ENCODE data around the gene FOXRED1.
"Not testable (repeated sequence)": the region's sequence is repeated elsewhere in the genome, so short reads cannot be mapped to it uniquely, and the experiment has no call there.

Gene FOXRED1

DNA sequence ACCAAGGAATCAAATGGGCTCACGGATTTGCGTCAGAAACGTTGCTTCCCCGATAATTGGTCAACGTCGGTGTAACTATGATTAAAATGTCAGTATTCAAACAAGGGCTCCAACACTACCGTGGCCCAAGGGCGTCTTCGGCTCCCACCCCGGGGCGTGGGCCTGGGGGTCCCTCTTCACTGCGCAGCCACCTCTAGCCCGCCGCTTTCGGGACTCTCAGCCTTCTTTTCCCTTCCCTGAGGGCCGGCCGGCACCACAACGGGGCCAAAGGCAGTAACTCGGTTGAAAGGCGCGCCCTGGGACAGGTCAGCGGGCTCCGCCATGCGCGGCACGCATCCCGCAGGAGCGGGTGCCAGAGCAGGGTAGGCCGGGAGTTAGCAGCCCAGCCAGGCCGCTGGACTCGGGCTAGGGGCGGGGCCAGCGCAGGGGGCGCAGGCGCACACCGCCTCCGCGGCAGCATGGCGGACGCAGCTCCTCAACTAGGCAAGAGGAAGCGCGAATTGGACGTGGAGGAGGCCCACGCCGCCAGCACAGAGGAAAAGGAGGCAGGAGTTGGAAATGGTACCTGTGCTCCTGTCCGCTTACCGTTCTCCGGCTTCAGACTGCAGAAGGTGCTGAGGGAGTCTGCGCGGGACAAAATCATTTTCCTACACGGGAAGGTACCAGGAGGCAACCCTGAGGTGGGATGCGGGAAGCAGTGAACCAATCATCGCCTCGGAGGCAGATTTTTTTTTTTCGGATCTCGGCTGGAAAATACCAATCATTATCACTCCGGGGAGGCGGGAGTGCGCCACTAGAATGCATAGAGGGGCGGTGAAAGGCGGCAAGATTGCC is 34.9 kb downstream of the FOXRED1 start, which contains the start of gene DCPS:
DCPS (plus strand) TSS at position 438 of the 834 bp plus-strand sequence; CDS start at position 459, 21 bp downstream.
- peak within 1 kb of the TSS; percentile 85 for H3K4me3 ChIP-seq (ENCODE audit: low read depth, low read length)
- TF ChIP-seq, protein P1, sequence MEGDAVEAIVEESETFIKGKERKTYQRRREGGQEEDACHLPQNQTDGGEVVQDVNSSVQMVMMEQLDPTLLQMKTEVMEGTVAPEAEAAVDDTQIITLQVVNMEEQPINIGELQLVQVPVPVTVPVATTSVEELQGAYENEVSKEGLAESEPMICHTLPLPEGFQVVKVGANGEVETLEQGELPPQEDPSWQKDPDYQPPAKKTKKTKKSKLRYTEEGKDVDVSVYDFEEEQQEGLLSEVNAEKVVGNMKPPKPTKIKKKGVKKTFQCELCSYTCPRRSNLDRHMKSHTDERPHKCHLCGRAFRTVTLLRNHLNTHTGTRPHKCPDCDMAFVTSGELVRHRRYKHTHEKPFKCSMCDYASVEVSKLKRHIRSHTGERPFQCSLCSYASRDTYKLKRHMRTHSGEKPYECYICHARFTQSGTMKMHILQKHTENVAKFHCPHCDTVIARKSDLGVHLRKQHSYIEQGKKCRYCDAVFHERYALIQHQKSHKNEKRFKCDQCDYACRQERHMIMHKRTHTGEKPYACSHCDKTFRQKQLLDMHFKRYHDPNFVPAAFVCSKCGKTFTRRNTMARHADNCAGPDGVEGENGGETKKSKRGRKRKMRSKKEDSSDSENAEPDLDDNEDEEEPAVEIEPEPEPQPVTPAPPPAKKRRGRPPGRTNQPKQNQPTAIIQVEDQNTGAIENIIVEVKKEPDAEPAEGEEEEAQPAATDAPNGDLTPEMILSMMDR (IDR thresholded peaks at IDR 0.05; ENCODE audit: low read depth, low read length) = no peak

DNA sequence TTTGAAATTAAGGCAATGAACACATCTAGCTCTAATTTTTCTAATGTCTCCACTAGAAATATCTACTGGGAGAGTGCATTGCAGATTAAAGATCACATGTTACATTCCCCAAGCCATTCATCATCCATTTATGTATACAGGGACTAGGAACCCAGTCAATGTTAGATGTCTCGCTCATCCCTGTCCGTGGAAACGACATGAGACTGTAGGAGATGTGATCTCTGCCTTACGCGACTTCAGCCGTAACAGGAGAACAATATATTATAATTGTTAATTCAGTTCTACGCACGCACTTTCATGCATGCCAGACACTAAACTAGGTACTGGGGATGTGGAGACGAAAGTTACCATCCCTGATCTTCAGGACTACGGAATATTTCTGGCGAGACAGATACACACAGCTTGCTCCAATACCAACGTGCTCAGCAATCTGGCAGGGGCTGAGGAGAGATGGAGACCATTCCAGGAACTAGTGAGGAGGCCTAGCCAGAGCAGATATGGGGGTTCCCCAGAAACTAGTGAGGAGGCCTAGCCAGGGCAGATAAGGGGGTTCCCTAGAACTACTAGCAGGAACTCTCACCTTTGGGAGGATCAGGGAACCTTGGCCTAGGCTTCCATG is 35.6 kb downstream of the FOXRED1 start:
- peak overlapping the region; percentile 85 for H3K4me3 ChIP-seq (ENCODE audit: low read depth, low read length)
- TF ChIP-seq, protein P1 (IDR thresholded peaks at IDR 0.05; ENCODE audit: low read depth, low read length) = no peak

DNA sequence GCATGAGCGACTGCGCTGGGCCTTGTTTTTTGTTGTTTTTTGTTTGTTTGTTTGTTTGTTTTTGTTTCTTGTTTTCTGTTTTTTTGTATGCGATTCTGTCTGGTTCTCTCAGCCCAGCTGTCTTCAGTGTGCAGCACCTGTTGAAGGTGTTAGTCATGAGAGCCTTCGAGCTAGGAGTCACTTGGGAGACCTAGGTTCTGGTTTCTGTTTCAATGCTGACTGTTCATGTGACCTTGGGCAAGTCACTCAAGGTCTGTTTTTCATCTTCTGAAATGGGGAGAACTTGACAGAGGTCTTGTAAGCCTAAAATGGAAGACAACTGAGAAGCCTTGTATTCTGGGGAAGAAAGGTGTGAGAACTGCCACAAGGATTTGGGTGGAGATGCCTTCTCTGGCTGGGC is 36.7 kb downstream of the FOXRED1 start:
- TF ChIP-seq, protein P1 (IDR thresholded peaks at IDR 0.05; ENCODE audit: low read depth, low read length) = no peak
- H3K4me3 ChIP-seq (ENCODE audit: low read depth, low read length) = no peak overlapping the region

DNA sequence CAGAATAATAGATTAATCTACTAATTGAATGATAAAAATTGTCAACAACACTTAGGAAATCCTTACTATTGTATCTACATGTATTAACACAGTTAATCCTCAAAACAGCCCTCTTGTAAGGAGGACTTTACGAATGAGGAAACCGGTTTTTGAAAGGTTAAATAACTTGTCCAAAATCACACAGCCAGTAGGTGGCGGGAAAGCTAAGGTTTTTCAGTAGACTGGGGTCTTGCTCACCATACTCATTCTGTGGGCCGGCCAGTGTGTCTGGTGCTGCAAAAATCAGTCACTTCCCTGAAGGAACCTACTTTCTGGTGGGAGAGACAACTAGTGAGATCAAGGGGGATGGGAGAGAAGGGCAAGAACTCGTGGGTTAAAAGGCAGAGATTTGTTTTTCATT is 38.8 kb downstream of the FOXRED1 start:
- no peak overlapping the region for H3K4me3 ChIP-seq (ENCODE audit: low read depth, low read length)
- TF ChIP-seq, protein P1 (IDR thresholded peaks at IDR 0.05; ENCODE audit: low read depth, low read length) = peak; percentile 12; the same call in 1 of the 2 replicates

DNA sequence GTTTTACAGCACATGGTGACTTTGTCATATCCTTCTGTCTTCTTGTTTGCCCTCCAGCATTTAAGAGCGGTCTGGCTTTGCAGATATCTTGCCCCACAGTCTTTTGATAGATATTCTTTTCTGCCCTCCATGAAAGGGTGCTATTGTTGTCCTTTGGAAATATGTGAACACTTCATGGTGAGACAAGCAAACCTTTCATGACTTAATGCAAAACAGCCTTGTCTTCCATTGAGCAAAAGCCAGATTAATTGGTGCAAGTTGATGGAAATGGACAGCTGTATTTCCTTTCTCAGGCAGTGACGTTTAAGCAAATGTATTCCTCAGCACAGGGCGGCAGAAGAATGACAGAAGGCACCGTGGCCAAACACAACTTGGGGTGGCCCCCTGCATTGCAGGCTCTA is 39.3 kb downstream of the FOXRED1 start:
- H3K4me3 ChIP-seq (ENCODE audit: low read depth, low read length) = no peak overlapping the region
- TF ChIP-seq, protein P1 (IDR thresholded peaks at IDR 0.05; ENCODE audit: low read depth, low read length) = no peak

DNA sequence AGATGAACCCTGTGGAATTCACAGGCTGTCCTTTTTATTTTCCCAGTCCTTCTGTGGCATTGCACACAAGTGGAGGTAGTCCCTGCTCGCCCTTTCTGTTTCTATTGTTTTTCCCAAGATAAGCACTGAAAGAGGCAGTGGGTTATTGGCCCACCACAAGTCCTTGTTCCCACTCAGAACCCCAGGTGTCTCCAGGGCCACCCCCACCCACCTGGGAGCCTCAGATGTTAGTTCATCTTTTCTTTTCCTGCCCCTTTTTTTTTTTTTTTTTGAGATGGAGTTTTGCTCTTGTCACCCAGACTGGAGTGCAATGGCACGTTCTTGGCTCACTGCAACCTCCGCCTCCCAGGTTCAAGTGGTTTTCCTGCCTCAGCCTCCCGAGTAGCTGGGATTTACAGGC is 39.8 kb downstream of the FOXRED1 start:
- H3K4me3 ChIP-seq (ENCODE audit: low read depth, low read length) = not testable (repeated sequence)

DNA sequence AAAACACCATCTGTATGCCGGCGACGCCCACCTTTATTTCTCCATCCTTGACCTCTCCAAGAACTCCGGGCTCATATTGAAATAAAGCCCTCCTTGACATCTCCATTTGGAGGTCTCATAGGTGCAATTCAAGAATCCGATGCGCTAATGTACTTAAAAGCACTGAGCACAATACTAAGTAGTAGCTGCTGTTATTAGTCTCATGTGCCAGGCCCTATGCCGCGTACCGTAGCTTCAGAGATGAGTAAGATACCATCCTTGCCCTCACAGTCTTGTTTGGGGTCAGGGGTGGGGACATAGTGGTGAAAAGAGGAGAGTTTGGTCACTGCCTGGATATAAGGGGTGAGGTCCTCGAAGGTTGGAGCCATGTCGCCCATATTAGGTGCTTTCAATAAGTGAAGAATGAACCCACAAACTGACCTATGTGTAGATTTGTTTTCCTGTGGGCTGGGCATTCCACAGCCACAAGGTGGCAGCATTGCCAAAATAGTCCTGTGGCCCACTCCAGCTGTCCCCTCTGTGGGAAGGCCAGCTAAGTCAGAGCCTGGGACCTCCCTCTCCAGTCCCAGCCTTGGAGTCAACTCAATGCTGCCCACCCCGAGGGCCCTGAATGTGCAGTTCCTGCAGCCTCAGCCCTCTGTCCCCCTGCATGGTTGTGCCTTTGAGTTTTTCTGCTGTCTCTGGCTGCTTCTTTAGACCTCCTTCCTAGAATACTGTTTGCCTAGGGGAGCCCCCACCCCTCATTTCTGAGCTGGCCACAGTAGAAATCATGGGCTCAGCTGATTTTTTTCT is 41.4 kb downstream of the FOXRED1 start:
- TF ChIP-seq, protein P1 (IDR thresholded peaks at IDR 0.05; ENCODE audit: low read depth, low read length) = peak; percentile 76
- H3K4me3 ChIP-seq (ENCODE audit: low read depth, low read length) = no peak overlapping the region
